GM23248 (cell line): ENCODE results near the gene PDE4B. TPM values are rescaled to one million over a fixed set of nuclear protein-coding genes. Genes with fewer than 3 reads are reported as not detected.

Experiments used
- DNase-seq: peaks from one replicate; pipeline ENCODE4 v3.0.0-alpha.2; 2015
- H2AFZ ChIP-seq: fragments of 200-600 bp; sonication (generic); 2 replicates; pipeline ENCODE4 v1.6.1; 2016; ENCODE audit warnings: antibody characterized with exemption
- H3F3A ChIP-seq: fragments of 200-600 bp; sonication (generic); 2 replicates; pipeline ENCODE4 v1.6.1; 2016; ENCODE audit warnings: mild to moderate bottlenecking, antibody characterized with exemption, mixed run types; ENCODE audit not compliant: insufficient read depth
- H3K27ac ChIP-seq: fragments of 200-600 bp; sonication (generic); 2 replicates; pipeline ENCODE4 v1.5.1; 2016; ENCODE audit warnings: mild to moderate bottlenecking
- H3K27me3 ChIP-seq: fragments of 200-600 bp; sonication (generic); replicated peaks from 2 replicates; pipeline ENCODE4 v1.6.1; 2016; ENCODE audit warnings: mild to moderate bottlenecking; ENCODE audit not compliant: insufficient read depth
- H3K36me3 ChIP-seq: fragments of 200-600 bp; sonication (generic); 2 replicates; pipeline ENCODE4 v1.6.1; 2016; ENCODE audit warnings: low read depth, mild to moderate bottlenecking
- H3K4me1 ChIP-seq: fragments of 200-600 bp; sonication (generic); 2 replicates; pipeline ENCODE4 v1.6.1; 2016; ENCODE audit warnings: mild to moderate bottlenecking; ENCODE audit not compliant: insufficient read depth
- H3K4me2 ChIP-seq: fragments of 200-600 bp; sonication (generic); one replicate; pipeline ENCODE4 v1.6.1; 2016; ENCODE audit warnings: mild to moderate bottlenecking; ENCODE audit not compliant: unreplicated experiment
- H3K4me3 ChIP-seq: fragments of 200-600 bp; sonication (generic); 2 replicates; pipeline ENCODE4 v1.5.1; 2016; ENCODE audit warnings: mild to moderate bottlenecking
- H3K79me2 ChIP-seq: fragments of 200-600 bp; sonication (generic); 2 replicates; pipeline ENCODE4 v1.6.1; 2016; ENCODE audit warnings: mild to moderate bottlenecking; ENCODE audit not compliant: insufficient read depth
- H3K9ac ChIP-seq: fragments of 200-600 bp; sonication (generic); 2 replicates; pipeline ENCODE4 v1.6.1; 2016; ENCODE audit warnings: mild to moderate bottlenecking
- H3K9me2 ChIP-seq: fragments of 200-600 bp; sonication (generic); 2 replicates; pipeline ENCODE4 v1.6.1; 2016; ENCODE audit warnings: mixed run types, mild to moderate bottlenecking, moderate library complexity; ENCODE audit not compliant: insufficient read depth
- H3K9me3 ChIP-seq: fragments of 200-600 bp; sonication (generic); one replicate; pipeline ENCODE4 v1.6.1; 2017; ENCODE audit warnings: low read depth
- H4K20me1 ChIP-seq: fragments of 200-600 bp; sonication (generic); 2 replicates; pipeline ENCODE4 v1.6.0; 2016; ENCODE audit not compliant: insufficient read depth
- EZH2 ChIP-seq: fragments of 200-600 bp; sonication (generic); IDR thresholded peaks from 2 replicates; pipeline ENCODE4 v1.6.1; 2018; ENCODE audit warnings: antibody characterized with exemption, mild to moderate bottlenecking; ENCODE audit not compliant: insufficient read depth, poor library complexity, severe bottlenecking
- EZH2phosphoT487 ChIP-seq: fragments of 200-600 bp; sonication (generic); IDR thresholded peaks from 2 replicates; pipeline ENCODE4 v1.6.1; 2018; ENCODE audit warnings: antibody characterized with exemption, moderate library complexity, mild to moderate bottlenecking, low read depth; ENCODE audit not compliant: insufficient read depth
- WGBS, 2 experiments: methylation state at CpG; one replicate each; pipeline ENCODE4 v1.1.6; 2015 to 2017; ENCODE audit warnings: low lambda C conversion rate in 2 of 2, low coverage in 1 of 2; ENCODE audit errors: missing lambda C conversion rate in 2 of 2; 5-methylcytosine and 5-hydroxymethylcytosine counted together
- in situ Hi-C: fragments of 300-500 bp; cut with MboI; formaldehyde crosslinking; loops from 2 replicates; pipeline ENCODE4 v1.15.0; 2020
- polyA plus RNA-seq: library from polyadenylated mRNA; unstranded; fragments of >200 nt; fragmentation: Nextera tagmentation; extraction: Ambion mirVana; gene quantifications from 2 replicates; pipeline ENCODE4 v1.2.1, GENCODE V29; 2016
- total RNA-seq: library from RNA; depleted of rRNA; stranded (reverse); fragments of >200 nt; shearing (Covaris generic); gene quantifications from 2 replicates; pipeline ENCODE4 v1.2.3, GENCODE V29; 2014

Gene PDE4B
- total and polyA plus RNA-seq, 2 experiments from 2014 or later, result 19.9 to 36.2 TPM

DNA sequence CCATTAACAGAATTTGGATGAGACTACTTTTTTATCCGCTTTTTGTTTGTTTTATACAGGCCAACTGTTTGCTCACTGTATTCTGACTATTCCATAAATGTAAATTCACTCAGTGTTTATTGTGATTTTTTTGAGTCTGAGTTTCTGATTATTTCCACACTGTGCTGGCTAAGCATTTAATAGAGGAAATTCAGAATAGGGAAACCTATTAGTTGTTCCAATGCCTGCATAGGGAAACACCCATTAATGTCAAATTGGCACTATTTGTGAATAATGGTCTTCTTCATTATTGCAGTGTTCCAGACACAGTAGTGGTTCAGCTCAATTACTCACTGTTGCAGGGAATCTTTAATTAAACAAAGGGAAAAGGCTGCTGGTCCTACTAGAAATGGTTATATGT lies 566.6 kb downstream of the PDE4B start:
- no peak overlapping the region for H3K4me3 ChIP-seq
- H2AFZ ChIP-seq, result no peak overlapping the region
- H3K27me3 ChIP-seq, result no peaks in the 10 kb centered on the region
- TF ChIP-seq EZH2 (no peak), EZH2phosphoT487 (no peak)
- H4K20me1 ChIP-seq, result no peaks in the 10 kb centered on the region; the same call in 1 of the 2 replicates
- no peak for DNase-seq
- H3K4me2 ChIP-seq, result no peak overlapping the region
- no peaks in the 10 kb centered on the region for H3K9me2 ChIP-seq
- peaks cover 32% of the 10 kb centered on the region for H3F3A ChIP-seq
- H3K9me3 ChIP-seq, result no peaks in the 10 kb centered on the region
- H3K79me2 ChIP-seq, result peaks cover 89% of the 10 kb centered on the region
- no peak overlapping the region for H3K27ac ChIP-seq
- H3K36me3 ChIP-seq, result peaks cover 54% of the 10 kb centered on the region
- no peak overlapping the region for H3K9ac ChIP-seq
- H3K4me1 ChIP-seq, result peaks cover 39% of the 10 kb centered on the region
- WGBS, 2 experiments, result 66 to 77% methylated on average over 1 of the region's 1 CpG
- in situ Hi-C loops, result no loop called here

DNA sequence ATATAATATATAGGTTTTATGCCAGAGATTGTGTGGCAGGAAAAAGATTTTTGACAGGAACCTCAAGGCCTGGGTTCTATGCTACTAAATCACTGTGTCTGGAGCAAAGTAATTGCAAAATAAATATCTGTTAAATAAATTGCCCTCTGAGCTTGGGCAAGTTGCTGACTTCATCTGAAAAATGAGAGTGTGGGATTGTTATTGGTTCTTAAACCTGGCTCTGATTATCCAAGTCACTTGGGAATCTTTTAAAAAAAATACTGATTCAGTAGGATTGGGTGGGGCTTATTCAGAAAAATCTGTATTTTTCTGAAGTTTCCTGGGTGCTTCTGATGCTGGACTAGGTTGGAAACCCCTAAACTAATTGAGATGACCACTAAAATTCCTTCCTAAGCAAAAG lies 567.1 kb downstream of the PDE4B start:
- in situ Hi-C loops, result no loop called here

DNA sequence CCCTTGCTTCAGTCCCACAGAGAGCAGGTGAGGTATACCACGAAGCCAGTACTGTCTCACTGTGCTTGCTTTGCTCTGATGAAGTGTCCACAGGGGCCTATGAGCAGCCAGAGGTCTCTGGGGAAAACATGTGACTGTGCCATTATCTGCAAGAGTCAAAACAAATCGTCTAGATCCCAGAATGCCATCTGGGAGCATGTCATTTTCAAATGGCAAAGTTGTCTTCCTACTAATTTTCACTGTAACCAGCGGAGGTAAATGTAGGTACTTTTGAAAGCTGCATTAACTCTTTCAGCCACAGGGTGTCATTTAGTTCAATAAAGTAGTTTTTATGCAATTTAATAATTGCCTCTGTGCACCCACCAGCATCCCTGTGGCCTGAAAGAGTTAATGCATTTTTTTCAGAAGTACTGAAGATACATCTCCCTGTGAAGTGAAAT lies 567.6 kb downstream of the PDE4B start:
- Histone ChIP-seq H3K9me3 (no peaks in the 10 kb centered on the region), H3K4me2 (no peak overlapping the region), H2AFZ (no peak overlapping the region), H3K27me3 (no peaks in the 10 kb centered on the region), H3K4me1 (peaks cover 39% of the 10 kb centered on the region), H3K79me2 (peaks cover 79% of the 10 kb centered on the region), H3K27ac (peak overlapping the region; percentile 13), H4K20me1 (no peaks in the 10 kb centered on the region; the same call in 1 of the 2 replicates), H3F3A (peaks cover 32% of the 10 kb centered on the region), H3K9me2 (no peaks in the 10 kb centered on the region), H3K36me3 (peaks cover 54% of the 10 kb centered on the region), H3K9ac (no peak overlapping the region), H3K4me3 (no peak overlapping the region)
- DNase-seq, result no peak
- TF ChIP-seq EZH2phosphoT487, result no peak
- no peak for TF ChIP-seq EZH2
- in situ Hi-C loops, result no loop called here
- 67 to 72% methylated on average over 3 of the region's 3 CpGs for WGBS, 2 experiments

More for the DNA sequence above, 567.1 kb downstream of the PDE4B start:
- no peak overlapping the region for H3K4me3 ChIP-seq
- H3K9ac ChIP-seq, result no peak overlapping the region
- peaks cover 54% of the 10 kb centered on the region for H3K36me3 ChIP-seq
- peak overlapping the region; percentile 13 for H3K27ac ChIP-seq
- no peaks in the 10 kb centered on the region for H3K9me3 ChIP-seq
- no peaks in the 10 kb centered on the region; the same call in 1 of the 2 replicates for H4K20me1 ChIP-seq
- H3K9me2 ChIP-seq, result no peaks in the 10 kb centered on the region
- DNase-seq, result peak; percentile 50
- no peaks in the 10 kb centered on the region for H3K27me3 ChIP-seq
- H2AFZ ChIP-seq, result no peak overlapping the region
- peaks cover 32% of the 10 kb centered on the region for H3F3A ChIP-seq
- no peak overlapping the region for H3K4me2 ChIP-seq
- H3K79me2 ChIP-seq, result peaks cover 84% of the 10 kb centered on the region
- no peak for TF ChIP-seq EZH2
- TF ChIP-seq EZH2phosphoT487, result no peak
- peaks cover 39% of the 10 kb centered on the region for H3K4me1 ChIP-seq

DNA sequence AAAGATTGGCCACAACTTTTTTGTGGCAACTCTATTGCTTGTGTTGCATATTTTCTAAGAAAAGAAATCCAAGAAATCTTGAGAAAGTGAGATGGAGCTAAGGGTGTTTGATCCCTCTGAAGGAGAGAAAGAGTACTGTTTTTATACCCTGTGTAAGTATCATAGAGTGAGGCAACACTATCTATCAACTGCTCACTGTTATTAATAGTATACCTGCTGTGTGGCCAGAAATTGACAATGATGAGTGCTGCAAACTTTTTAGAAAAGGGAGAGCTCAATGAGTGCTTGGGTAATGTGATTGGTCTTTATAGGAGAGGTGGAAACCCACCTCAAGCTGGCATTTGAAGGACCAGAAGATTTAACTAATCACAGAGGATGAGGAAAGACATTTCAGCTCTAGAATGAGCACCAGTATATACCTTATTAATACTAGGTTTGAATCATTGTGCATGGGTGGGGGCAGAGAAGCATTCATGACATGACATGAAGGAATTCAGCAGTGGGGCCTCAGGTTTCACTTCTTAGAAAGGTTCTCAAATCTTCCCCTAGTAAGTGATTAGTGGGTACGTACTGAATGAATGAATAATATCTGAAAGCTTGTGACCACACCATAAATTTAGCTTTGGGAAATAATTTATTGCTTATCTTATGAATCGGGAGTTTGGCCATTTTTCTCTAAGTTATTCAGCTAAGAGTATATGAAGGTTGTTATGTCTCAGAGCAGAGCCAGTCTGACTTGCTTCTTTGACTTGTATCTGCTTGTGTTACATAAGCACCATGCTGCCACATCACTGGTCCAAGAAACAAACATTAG lies 572.1 kb downstream of the PDE4B start:
- Histone ChIP-seq H3K4me2 (peak overlapping the region; percentile 60), H2AFZ (no peak overlapping the region), H3K27ac (peak overlapping the region; percentile 92), H3K9me3 (no peaks in the 10 kb centered on the region), H3K36me3 (peaks cover 71% of the 10 kb centered on the region), H3K4me1 (peaks cover 45% of the 10 kb centered on the region), H3K79me2 (peaks cover 53% of the 10 kb centered on the region), H4K20me1 (no peaks in the 10 kb centered on the region; the same call in 1 of the 2 replicates), H3K9ac (peak overlapping the region; percentile 64), H3K4me3 (peak overlapping the region; percentile 20; the same call in 1 of the 2 replicates), H3K9me2 (no peaks in the 10 kb centered on the region), H3K27me3 (no peaks in the 10 kb centered on the region), H3F3A (peaks cover 60% of the 10 kb centered on the region)
- WGBS, 2 experiments, result 2% methylated on average over 2 of the region's 2 CpGs
- in situ Hi-C loops, result no loop called here
- peak; percentile 87 for DNase-seq
- TF ChIP-seq EZH2phosphoT487, result no peak
- TF ChIP-seq EZH2, result no peak
